ENCODE data around the gene FCER1G.
"Not testable (repeated sequence)": the region's sequence is repeated elsewhere in the genome, so short reads cannot be mapped to it uniquely, and the experiment has no call there.

GRCh38 chr1:161250100-161250499, 35.0 kb downstream of the FCER1G start:
- TF ChIP-seq SMC3 (conservative IDR thresholded peaks at IDR 0.05; ENCODE audit: insufficient read depth, low read depth, low read length); POLR2A (conservative IDR thresholded peaks at IDR 0.05); CTCF (IDR thresholded peaks at IDR 0.05 in 2 of 3, conservative IDR thresholded peaks at IDR 0.05 in 1 of 3; ENCODE audit: insufficient read depth in 2 of 3, low read depth in 1 of 3, low read length in 3 of 3); CHD2 (IDR thresholded peaks at IDR 0.05; ENCODE audit: low read depth, low read length): not testable (repeated sequence)
